GM12872 (cell line): Measurements from ENCODE around the gene MAPT.

ENCODE experiments used
- TF ChIP-seq, protein P1 (sequence below): IDR thresholded peaks from 3 replicates; pipeline ENCODE4 v1.5.1; 2011; ENCODE audit warnings: low read depth, mild to moderate bottlenecking, low read length, moderate library complexity; ENCODE audit not compliant: insufficient read depth

Gene MAPT

DNA sequence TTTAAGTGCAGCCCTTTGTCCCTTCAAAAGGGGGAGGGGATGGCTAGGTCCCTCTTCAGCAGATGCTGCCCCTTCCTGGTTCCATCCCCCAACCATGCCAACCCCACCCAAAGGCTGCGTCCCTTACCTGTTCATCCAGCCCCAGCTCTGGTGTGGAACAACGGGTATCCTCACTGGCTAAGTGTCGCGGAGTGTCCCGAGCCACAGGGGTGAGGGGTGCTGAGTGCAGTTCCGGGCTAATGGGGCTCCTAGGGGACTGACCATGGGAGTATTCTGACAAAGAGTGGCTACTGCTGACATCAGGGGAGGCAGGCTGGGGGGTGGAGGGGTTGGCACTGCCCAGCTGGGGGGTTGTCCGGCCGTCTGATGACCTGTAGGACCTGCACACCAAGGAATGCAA, 137.6 kb downstream of the MAPT start:
- TF ChIP-seq, protein P1, sequence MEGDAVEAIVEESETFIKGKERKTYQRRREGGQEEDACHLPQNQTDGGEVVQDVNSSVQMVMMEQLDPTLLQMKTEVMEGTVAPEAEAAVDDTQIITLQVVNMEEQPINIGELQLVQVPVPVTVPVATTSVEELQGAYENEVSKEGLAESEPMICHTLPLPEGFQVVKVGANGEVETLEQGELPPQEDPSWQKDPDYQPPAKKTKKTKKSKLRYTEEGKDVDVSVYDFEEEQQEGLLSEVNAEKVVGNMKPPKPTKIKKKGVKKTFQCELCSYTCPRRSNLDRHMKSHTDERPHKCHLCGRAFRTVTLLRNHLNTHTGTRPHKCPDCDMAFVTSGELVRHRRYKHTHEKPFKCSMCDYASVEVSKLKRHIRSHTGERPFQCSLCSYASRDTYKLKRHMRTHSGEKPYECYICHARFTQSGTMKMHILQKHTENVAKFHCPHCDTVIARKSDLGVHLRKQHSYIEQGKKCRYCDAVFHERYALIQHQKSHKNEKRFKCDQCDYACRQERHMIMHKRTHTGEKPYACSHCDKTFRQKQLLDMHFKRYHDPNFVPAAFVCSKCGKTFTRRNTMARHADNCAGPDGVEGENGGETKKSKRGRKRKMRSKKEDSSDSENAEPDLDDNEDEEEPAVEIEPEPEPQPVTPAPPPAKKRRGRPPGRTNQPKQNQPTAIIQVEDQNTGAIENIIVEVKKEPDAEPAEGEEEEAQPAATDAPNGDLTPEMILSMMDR, result no peak

DNA sequence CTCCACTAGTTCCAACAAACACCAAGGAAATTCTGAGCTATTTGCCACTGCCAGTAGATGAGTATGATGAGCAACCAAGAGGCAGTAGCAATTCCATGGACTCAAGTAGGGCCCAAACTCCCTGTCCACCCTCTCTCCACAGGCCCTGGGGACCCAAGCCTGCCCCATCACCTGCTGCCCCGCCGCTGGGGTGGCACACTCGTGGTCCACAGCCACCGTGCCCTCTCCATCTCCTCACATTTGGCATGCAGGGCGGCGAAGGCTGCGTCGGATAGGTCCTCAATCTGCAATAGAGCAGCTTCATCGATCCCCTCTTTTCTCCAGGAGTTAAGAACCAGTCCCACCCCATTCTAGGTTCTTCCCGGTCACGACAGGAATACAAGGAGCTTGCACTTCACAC, 138.6 kb downstream of the MAPT start:
- TF ChIP-seq, protein P1, result no peak

DNA sequence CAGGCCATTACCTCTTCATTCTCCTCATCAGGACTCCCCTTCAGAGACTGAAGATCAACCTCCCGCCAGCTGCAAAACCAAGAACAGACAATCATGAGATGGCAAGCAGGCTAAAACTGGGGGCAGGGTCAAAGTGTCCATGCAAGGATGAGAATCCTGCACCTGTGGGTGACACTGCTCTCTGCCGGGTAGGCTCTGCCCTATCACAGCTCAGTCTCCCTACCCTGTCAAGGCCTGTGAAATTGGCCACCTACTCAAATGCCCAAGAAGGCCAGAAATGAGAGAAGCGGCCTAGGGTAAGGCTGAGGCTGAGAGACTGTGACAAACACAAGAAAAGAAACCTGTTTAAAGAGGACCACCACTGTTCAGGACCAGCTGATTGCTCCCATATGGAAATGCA, 139.0 kb downstream of the MAPT start:
- TF ChIP-seq, protein P1, result no peak

DNA sequence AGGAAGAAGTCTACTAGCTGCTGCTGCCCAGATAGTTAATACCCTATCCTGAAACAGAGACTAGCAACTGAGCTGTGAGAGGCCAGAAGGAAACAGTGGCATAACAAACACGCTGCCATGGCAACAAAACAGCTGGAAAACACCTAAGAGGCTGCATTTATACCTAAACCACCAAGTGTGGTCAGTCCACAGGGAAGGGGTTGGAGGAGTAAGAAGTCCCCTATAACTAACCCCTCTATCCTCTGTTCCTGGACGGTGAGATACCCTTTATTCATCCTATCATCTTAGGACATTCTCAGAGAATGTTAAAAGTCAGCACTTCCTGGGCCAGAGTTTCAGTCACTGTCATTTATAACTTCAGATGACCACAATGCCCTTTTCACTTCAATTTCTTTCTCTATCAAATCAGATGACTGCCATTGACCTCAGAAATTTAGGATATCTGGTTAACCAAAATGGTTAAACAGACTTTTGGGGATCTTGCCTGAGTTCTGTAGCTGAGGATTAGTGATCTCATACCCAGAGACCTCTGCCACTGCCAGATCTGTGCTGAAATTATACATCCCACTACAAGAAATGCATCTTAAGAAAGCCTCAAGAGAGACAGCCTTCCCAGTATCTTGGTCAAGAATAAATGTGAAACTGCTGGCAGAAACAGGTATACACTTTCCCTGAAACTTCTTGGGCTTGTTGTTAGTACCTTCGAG, 140.9 kb downstream of the MAPT start:
- TF ChIP-seq, protein P1, result no peak

DNA sequence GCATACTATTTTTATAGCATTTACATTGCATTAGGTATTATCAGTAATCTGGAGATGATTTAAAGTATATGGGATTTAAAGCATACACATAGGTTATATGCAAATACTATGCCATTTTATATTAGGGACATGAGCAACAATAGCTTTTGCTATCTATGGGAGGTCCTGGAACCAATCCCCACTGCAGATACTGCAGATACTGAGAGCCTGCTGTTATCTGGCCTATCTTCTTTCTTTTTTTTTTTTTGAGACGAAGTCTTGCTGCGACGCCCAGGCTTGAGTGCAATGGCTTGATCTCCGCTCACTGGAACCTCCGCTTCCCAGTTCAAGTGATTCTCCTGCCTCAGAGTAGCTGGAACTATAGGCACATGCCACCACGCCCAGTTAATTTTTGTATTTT, 142.1 kb downstream of the MAPT start:
- TF ChIP-seq, protein P1, result no peak

DNA sequence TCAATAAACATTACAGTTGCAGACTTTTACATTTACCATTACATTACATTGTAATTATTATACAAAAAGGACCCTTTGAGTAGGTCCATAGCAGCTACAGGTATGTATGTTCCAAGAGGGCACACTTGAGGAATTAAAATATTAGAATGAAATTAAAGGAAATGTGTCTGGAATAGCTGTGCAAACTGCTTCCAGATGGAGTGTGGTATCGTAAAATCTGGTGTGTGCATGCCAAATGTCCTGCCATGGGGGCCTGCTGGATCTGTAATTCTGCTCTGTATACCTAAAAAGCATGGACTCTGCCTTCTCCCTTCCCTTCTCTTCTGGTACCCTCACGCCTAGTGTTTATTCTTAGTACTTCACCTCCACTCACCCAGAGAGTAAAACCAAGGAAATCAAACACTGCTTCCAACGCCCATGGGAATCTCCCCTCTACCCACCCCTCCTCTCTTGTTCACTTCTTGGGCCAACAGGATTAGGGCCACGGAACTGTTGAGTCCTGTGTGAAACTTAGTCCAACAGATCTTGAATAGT, 143.4 kb downstream of the MAPT start:
- TF ChIP-seq, protein P1, result no peak

DNA sequence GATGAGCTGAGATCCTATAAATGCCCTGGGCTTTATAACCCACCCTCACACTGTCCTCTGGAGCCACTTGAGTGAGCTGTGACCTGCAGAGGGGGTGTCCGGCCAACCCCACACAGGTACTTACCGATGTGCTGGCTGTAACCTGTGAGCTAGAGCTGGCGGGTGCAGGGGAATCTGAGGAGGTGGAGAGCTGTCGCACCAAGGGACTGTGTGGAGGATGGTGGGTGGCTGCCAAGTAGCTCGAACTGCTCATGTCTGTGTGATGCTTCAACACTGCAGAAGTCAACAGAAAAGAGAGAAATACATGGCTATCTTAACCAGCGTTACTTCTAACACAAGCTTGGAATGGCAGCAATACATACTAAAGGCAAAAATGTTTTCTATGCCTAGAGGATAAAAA, 144.1 kb downstream of the MAPT start:
- TF ChIP-seq, protein P1, result no peak

DNA sequence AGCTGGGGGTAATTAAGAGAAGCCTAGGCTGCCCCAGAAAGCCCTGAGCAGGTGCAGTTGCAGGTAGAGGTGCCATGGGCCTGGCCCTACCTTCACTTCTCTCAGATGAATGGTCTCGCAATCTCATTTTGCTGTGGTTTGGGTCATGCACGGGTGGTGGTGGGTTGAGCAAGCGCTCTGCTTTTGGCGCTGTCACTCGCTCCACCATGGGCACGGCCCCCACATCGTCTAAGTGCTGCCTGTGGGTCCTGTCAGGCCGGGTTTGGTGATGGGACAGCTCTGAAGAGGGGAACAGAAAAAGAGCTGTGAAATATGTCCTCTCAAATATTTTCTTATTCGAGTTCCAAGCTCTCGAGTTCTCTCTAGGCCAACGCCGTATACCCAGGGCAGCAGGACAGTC, 144.6 kb downstream of the MAPT start:
- TF ChIP-seq, protein P1, result no peak
